Astrocyte of the cerebellum (primary cell): Measurements from ENCODE around the gene METRNL.

ENCODE experiments used
- DNase-seq: peaks from one replicate; pipeline ENCODE4 v3.0.0-alpha.2; 2011; ENCODE audit warnings: low read depth
- H3K4me3 ChIP-seq: 2 replicates; pipeline ENCODE4 v1.5.1; 2011; ENCODE audit warnings: mild to moderate bottlenecking, low read depth, low read length, moderate library complexity
- in situ Hi-C: cut with HindIII; loops from 2 replicates; pipeline ENCODE4 v1.10.0; 2017; ENCODE audit warnings: low sequenced_read_pairs
- TF ChIP-seq, protein P1 (sequence below): IDR thresholded peaks from 2 replicates; pipeline ENCODE4 v1.5.1; 2012; ENCODE audit warnings: low read length, low read depth, moderate library complexity, mild to moderate bottlenecking; ENCODE audit errors: missing control alignments

METRNL gene

DNA sequence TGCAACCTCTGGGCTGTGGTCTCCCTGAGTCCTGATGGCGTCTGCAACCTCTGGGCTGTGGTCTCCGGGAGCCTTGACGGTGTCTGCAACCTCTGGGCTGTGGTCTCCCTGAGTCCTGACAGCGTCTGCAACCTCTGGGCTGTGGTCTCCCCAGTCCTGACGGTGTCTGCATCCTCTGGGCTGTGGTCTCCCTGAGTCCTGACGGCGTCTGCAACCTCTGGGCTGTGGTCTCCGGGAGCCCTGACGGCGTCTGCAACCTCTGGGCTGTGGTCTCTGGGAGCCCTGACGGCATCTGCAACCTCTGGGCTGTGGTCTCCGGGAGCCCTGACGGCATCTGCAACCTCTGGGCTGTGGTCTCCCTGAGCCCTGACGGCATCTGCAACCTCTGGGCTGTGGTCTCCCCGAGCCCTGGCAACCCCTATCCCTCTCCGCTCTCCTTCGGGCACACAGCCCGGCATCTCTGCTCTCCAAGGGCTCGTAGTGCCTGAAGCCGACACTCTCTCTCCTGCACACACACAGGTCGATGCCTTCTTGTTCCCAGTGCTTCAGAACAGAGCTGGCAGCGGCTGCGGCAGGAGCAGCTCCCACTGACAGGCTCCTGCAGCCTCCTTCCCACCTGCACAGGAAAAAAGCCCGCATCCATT is 45.6 kb downstream of the METRNL start:
- in situ Hi-C loops = loop anchor here (5.0 kb wide), 1 partner anchor 68 kb away; no protein-coding TSS in a partner anchor
- no peak overlapping the region for H3K4me3 ChIP-seq
- TF ChIP-seq, protein P1, sequence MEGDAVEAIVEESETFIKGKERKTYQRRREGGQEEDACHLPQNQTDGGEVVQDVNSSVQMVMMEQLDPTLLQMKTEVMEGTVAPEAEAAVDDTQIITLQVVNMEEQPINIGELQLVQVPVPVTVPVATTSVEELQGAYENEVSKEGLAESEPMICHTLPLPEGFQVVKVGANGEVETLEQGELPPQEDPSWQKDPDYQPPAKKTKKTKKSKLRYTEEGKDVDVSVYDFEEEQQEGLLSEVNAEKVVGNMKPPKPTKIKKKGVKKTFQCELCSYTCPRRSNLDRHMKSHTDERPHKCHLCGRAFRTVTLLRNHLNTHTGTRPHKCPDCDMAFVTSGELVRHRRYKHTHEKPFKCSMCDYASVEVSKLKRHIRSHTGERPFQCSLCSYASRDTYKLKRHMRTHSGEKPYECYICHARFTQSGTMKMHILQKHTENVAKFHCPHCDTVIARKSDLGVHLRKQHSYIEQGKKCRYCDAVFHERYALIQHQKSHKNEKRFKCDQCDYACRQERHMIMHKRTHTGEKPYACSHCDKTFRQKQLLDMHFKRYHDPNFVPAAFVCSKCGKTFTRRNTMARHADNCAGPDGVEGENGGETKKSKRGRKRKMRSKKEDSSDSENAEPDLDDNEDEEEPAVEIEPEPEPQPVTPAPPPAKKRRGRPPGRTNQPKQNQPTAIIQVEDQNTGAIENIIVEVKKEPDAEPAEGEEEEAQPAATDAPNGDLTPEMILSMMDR = no peak
- no peak for DNase-seq

DNA sequence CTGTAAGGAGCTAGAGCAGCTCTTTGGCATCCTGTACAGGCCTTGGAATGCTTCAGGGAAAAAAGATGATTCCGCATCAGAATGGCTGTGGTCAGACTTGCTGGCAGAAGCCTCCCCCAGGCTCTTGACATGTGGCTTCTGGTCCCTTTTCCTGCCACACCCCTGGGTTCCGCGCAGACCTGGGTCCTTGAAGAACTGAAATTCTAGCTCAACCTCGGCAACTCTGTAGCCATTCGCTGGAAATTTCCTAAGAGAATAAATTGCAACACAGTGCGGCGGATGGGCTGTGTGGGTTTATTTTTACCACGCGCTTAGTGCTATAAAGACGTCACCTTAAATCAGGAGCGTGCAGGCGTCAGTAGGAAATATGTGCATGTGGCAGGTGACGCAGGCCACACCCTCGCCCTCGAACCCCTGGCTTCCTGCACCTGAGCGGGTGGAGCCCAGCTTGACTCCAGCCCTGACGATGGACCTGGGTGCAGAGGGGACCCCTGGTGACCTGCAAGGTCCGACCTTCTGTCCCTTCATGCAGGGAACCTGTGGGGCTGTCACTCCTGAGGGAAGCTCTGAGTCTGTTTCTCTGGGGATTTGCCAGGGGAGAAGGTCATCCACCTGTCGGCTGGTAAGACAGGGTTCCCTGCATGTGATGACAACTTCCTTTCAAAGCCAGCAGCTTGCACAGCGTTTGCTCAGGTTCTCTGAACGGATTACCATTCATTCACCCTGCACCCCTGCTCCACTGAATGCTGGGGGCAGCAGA is 46.3 kb downstream of the METRNL start:
- in situ Hi-C loops = loop anchor here (5.0 kb wide), 1 partner anchor 68 kb away; no protein-coding TSS in a partner anchor
- TF ChIP-seq, protein P1 = no peak
- H3K4me3 ChIP-seq = no peak overlapping the region
- DNase-seq = no peak

DNA sequence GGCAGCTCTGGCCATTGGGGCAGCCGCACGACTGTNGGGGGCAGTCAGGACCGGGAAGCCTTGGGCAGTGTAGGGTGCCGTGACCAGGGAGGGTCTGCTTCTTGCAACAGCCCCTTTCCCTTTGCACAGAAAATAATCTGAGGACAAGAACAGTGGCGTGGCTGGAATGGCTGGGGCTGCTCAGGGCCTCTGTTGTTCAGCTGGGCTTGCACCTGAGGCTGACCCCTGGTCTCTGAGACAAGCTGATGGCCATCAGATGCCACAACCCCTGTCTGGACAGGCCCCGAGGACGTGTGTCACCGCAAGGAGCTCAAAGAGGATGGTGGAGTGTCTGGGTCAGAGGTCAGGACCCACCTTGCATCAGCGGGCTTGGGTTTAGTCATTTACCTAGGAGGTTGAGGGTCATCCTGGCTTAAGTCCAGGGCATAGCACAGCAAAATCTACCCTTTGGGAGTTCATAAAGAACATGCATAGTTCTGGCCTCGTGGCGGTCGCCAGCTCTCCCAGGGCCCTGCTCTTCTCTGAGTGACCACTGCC is 46.9 kb downstream of the METRNL start:
- in situ Hi-C loops = loop anchor here (5.0 kb wide), 1 partner anchor 69 kb away; no protein-coding TSS in a partner anchor
- TF ChIP-seq, protein P1 = no peak
- H3K4me3 ChIP-seq = no peak overlapping the region
- no peak for DNase-seq

DNA sequence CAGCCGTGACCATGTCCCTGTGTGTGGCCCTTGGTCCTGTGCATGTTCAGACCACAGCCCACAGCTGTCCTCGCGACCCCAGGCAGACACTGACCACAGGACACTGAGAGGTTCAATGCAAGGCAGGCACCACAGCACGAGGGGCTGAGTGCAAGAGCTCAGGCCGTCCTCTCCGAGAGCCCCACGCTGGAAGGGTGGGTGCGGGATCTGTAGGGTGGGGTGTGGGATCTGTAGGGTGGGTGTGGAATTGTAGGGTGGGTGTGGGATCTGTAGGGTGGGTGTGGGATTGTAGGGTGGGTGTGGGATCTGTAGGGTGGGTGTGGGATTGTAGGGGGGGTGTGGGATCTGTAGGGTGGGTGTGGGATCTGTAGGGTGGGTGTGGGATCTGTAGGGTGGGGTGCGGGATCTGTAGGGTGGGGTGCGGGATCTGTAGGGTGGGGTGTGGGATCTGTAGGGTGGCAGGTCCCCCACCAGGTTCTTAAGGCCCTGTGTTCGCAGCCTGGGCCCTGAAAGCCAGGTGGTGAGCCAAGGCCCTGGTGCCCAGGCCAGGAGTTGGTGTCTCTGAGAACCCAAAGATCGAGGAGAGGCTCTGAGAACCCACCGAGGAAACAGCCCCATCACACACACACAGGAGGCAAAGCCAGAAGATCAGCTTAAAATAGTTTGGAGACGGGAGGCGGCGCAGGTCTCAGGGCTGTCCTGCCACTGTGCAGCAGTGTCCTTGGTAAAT is 48.2 kb downstream of the METRNL start:
- TF ChIP-seq, protein P1 = no peak
- no peak for DNase-seq
- H3K4me3 ChIP-seq = no peak overlapping the region
- in situ Hi-C loops = loop anchor here (5.0 kb wide), 1 partner anchor 70 kb away; no protein-coding TSS in a partner anchor

DNA sequence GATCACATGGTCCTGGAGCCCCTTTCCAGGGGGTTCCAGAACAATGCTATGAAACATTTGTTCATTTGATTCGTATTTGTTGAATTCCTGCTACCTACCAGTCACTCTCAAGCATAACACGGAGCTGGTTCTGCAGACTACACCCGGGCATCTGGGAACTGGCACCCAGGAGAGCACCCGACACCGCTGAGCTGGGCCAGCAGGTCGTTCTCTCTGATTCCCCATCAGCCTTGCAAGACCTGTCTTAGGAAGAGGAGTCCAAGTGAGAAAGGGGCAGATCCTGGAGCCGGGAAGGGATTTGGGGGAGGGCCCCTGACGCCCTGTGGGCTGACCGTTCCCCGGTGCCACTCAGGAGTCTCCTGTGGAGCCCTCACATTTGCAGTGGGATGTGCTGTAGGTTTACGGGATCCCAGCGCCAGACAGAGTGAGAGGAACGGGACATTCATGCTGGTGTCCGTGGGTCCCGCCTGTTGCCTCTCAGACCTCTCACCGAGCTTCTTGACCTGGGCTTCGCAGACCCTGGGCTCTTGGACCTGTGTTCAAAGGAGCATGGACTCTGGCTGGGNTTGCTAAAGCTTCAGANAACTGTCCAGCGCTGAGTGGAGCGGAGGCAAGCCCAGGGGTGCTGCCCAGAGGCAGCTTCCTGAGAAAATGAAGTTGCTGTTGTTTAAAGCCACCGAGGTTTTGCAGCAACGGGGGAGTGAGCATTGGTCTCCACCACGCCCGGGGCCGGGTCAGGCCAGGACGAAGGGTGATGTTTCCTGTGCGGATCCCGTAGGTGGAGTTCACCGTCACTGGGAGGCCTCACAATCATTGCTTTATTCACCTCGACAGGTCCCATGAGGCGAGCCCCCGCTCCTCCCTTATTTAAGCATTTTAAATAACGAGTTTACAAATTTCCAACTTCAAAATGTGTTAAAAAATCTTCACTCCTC is 49.2 kb downstream of the METRNL start:
- H3K4me3 ChIP-seq = no peak overlapping the region
- DNase-seq = no peak
- TF ChIP-seq, protein P1 = no peak
- in situ Hi-C loops = loop anchor here (5.0 kb wide), 1 partner anchor 71 kb away; no protein-coding TSS in a partner anchor
